ENCODE data around the gene PCDHGA7. TPM values are rescaled to one million over a fixed set of nuclear protein-coding genes. Genes with fewer than 3 reads are reported as not detected.
"Not testable (repeated sequence)": the region's sequence is repeated elsewhere in the genome, so short reads cannot be mapped to it uniquely, and the experiment has no call there.

The PCDHGA7 gene
- total RNA-seq, 4 donors from 2014 or later: 7.6 to 12.2 (median 9.2) TPM

- Histone ChIP-seq H3K27me3 (no peaks in the 10 kb centered on the region), H3K27ac (no peak within 1 kb of the TSS), H3K4me3 (peak within 1 kb of the TSS in 2 of 4 donors; percentile 34 to 37), H3K36me3 (peaks cover 0 to 30% (median 0%) of the 10 kb centered on the region in 3 donors), H3K9me3 (peaks cover 5 to 100% (median 44%) of the 10 kb centered on the region in 4 donors), H3K4me1 (peaks cover 0 to 9% (median 0%) of the 10 kb centered on the region in 4 donors)
- 14 to 20% methylated on average over 29 to 31 of the region's 31 CpGs for whole genome bisulfite sequencing, 2 donors
- peak in 1 of 2 donors; percentile 38 for DNase-seq (ENCODE audit: low spot score in 2 of 2)
- TF ChIP-seq POLR2A (IDR thresholded peaks at IDR 0.05) (no peak), CTCF (IDR thresholded peaks at IDR 0.05) (peak; percentile 10 to 32 (median 15)), EP300 (IDR thresholded peaks at IDR 0.05) (no peak)
Observed at GRCh38 chr5:141412854-141413539, 30.5 kb downstream of the PCDHGA7 start, which contains the start of gene PCDHGA10. TSS of gene PCDHGA10 (plus strand) at chr5:141412987. CDS start at chr5:141413176, 189 bp downstream.

- no peak for TF ChIP-seq EP300 (IDR thresholded peaks at IDR 0.05)
- no peak for TF ChIP-seq POLR2A (IDR thresholded peaks at IDR 0.05)
- no peak for TF ChIP-seq CTCF (IDR thresholded peaks at IDR 0.05)
- no peak overlapping the region for H3K27ac ChIP-seq
- H3K4me1 ChIP-seq: peaks cover 0 to 14% (median 0%) of the 10 kb centered on the region in 4 donors
- 20 to 25% methylated on average over 25 of the region's 25 CpGs for WGBS, 2 donors
- no peaks in the 10 kb centered on the region for H3K27me3 ChIP-seq
- peaks cover 5 to 100% (median 43%) of the 10 kb centered on the region in 4 donors for H3K9me3 ChIP-seq
- H3K36me3 ChIP-seq: peaks cover 0 to 29% (median 0%) of the 10 kb centered on the region in 3 donors
- DNase-seq (ENCODE audit: low spot score in 2 of 2): no peak
- H3K4me3 ChIP-seq: peak overlapping the region in 2 of 4 donors; percentile 34 to 37
Observed at GRCh38 chr5:141413540-141414069, 31.1 kb downstream of the PCDHGA7 start.

GRCh38 chr5:141414548-141415274 is 32.2 kb downstream of the PCDHGA7 start:
- not testable (repeated sequence) for H3K4me3 ChIP-seq
- 26 to 40% methylated on average over 26 to 31 of the region's 46 CpGs for WGBS, 2 donors

GRCh38 chr5:141415275-141415618 is 32.7 kb downstream of the PCDHGA7 start:
- not testable (repeated sequence) for H3K27ac ChIP-seq; H3K27me3 ChIP-seq; DNase-seq (ENCODE audit: low spot score in 2 of 2); H3K4me3 ChIP-seq
- Histone ChIP-seq H3K9me3 (peaks cover 0 to 100% (median 48%) of the 10 kb centered on the region in 4 donors), H3K4me1 (peaks cover 0 to 20% (median 0%) of the 10 kb centered on the region in 4 donors), H3K36me3 (peaks cover 0 to 33% (median 0%) of the 10 kb centered on the region in 3 donors)
- WGBS, 2 donors: 25 to 31% methylated on average over 15 to 21 of the region's 24 CpGs

More at GRCh38 chr5:141414548-141415274, 32.2 kb downstream of the PCDHGA7 start:
- not testable (repeated sequence) for H3K27ac ChIP-seq; DNase-seq (ENCODE audit: low spot score in 2 of 2); H3K27me3 ChIP-seq
- peaks cover under 1 to 100% (median 46%) of the 10 kb centered on the region in 4 donors for H3K9me3 ChIP-seq
- H3K36me3 ChIP-seq: peaks cover 0 to 35% (median 0%) of the 10 kb centered on the region in 3 donors
- H3K4me1 ChIP-seq: peaks cover 0 to 20% (median 0%) of the 10 kb centered on the region in 4 donors

DNA sequence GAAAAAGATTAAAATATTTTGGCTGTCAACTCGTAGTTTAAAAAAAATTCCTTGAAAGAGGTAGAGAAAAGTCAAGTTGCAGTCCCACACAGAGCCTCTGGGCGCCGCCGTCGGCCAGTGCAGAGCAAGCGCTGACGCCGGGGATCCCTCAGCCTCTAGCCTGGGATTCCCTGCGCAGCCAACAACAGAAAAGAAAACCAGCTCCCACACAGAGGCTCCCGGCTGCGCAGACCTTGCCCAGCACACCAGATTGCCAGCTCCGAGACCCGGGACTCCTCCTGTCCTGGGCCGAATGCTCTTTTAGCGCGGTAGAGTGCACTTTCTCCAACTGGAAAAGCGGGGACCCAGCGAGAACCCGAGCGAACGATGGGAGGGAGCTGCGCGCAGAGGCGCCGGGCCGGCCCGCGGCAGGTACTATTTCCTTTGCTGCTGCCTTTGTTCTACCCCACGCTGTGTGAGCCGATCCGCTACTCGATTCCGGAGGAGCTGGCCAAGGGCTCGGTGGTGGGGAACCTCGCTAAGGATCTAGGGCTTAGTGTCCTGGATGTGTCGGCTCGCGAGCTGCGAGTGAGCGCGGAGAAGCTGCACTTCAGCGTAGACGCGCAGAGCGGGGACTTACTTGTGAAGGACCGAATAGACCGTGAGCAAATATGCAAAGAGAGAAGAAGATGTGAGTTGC is 35.1 kb downstream of the PCDHGA7 start, which contains the start of gene PCDHGB7:
Gene PCDHGB7 (plus strand): TSS at position 184 of the 679 bp plus-strand sequence. CDS start 183 bp downstream, at position 367.
- peak within 1 kb of the TSS; percentile 15 to 46 (median 24) for H3K4me3 ChIP-seq
- H3K4me1 ChIP-seq: peaks cover 0 to 20% (median 0%) of the 10 kb centered on the region in 4 donors
- H3K9me3 ChIP-seq: peaks cover 0 to 100% (median 52%) of the 10 kb centered on the region in 4 donors
- H3K36me3 ChIP-seq: peaks cover 0 to 30% (median 0%) of the 10 kb centered on the region in 3 donors
- TF ChIP-seq CTCF (IDR thresholded peaks at IDR 0.05): peak; percentile 43 to 66 (median 50)
- H3K27ac ChIP-seq: peak within 1 kb of the TSS in 1 of 4 donors; percentile 40
- not testable (repeated sequence) for H3K27me3 ChIP-seq
- DNase-seq (ENCODE audit: low spot score in 2 of 2): peak; percentile 37 to 60
- 10 to 16% methylated on average over 35 to 47 of the region's 47 CpGs for whole genome bisulfite sequencing, 2 donors

All from tibial nerve (tissue), 4 donors.